HepG2 (cell line): ENCODE data around the gene ZKSCAN3. TPM values are rescaled to one million over a fixed set of nuclear protein-coding genes. Genes with fewer than 3 reads are reported as not detected.

Experiments used
- ATAC-seq: fragments of 200-7000 bp; cut with Tn5 transposase; 3 replicates; pipeline ENCODE4 v1.9.1; 2020; ENCODE audit warnings: mild to moderate bottlenecking, moderate library complexity
- BruUV-seq: library from RNA; stranded (reverse); fragments of 400-500 nt; replicated peaks from 2 replicates; lab custom pipeline; 2021; lab: Mats Ljungman, UMichigan
- CTCF ChIA-PET: fragments of 300-600 bp; formaldehyde crosslinking; extraction: SDS; loops from one replicate; lab custom pipeline; 2021; ENCODE audit warnings: low total read pairs, inconsistent platforms, low intra/inter-chr PET ratio; lab: Yijun Ruan, JAX
- POLR2A ChIA-PET: fragments of 350-600 bp; sonication (Branson Sonifier 250); formaldehyde crosslinking; loops from one replicate; lab custom pipeline; 2020; ENCODE audit warnings: antibody characterized with exemption, inconsistent platforms; lab: Yijun Ruan, JAX
- DNase-seq: peaks from one replicate; pipeline ENCODE4 v3.0.0-alpha.2; 2015; ENCODE audit warnings: low spot score
- FAIRE-seq: peaks from 3 replicates; lab custom pipeline; 2011; peaks lifted over from hg19 to GRCh38; lab: Jason Lieb, UNC
- H2AFZ ChIP-seq: one replicate; pipeline ENCODE4 v1.6.1; 2011; ENCODE audit warnings: low read length, inconsistent platforms
- H3K27ac ChIP-seq: fragments of 300-600 bp; 3 replicates; pipeline ENCODE4 v1.8.0; 2011; ENCODE audit warnings: mixed run types, mild to moderate bottlenecking, mixed read lengths, low read length, inconsistent platforms; ENCODE audit not compliant: insufficient read depth; ENCODE audit errors: extremely low read length
- H3K27me3 ChIP-seq, 2 experiments: fragments of 200-600 bp in 1 of 2; 2 replicates in 1 of 2; 3 replicates in 1 of 2; pipeline versions ENCODE4 v1.6.0 to v1.8.0; 2011; ENCODE audit warnings: low read length in 2 of 2, mild to moderate bottlenecking in 2 of 2, moderate library complexity in 2 of 2, inconsistent platforms in 1 of 2; ENCODE audit not compliant: insufficient read depth in 2 of 2, control insufficient read depth in 1 of 2
- H3K36me3 ChIP-seq, 2 experiments: fragments of 200-600 bp in 1 of 2; replicated peaks in 1 of 2; 2 replicates in 1 of 2; 3 replicates in 1 of 2; pipeline versions ENCODE4 v1.5.1 to v1.8.0; 2011; ENCODE audit warnings: low read length in 2 of 2, inconsistent platforms in 1 of 2; ENCODE audit not compliant: insufficient read depth in 2 of 2, control insufficient read depth in 1 of 2
- H3K4me1 ChIP-seq: 2 replicates; pipeline ENCODE4 v1.5.1; 2012; ENCODE audit warnings: low read length, inconsistent platforms; ENCODE audit not compliant: insufficient read depth
- H3K4me2 ChIP-seq: 2 replicates; pipeline ENCODE4 v1.6.0; 2011; ENCODE audit warnings: low read depth, low read length, inconsistent platforms
- H3K4me3 ChIP-seq, 3 experiments: fragments of 200-600 bp in 1 of 3; sonication (generic), shearing (Covaris generic) in 1 of 3; replicated peaks in 1 of 3; 2 replicates each; pipeline ENCODE4 v1.5.1; 2011 to 2016; ENCODE audit warnings: low read length in 3 of 3, inconsistent platforms in 2 of 3, low read depth in 2 of 3, mild to moderate bottlenecking in 2 of 3, control low read depth in 1 of 3, mixed read lengths in 1 of 3; ENCODE audit not compliant: insufficient read depth in 1 of 3
- H3K79me2 ChIP-seq: one replicate; pipeline ENCODE4 v1.6.1; 2011; ENCODE audit warnings: low read length, inconsistent platforms; ENCODE audit not compliant: insufficient read depth
- H3K9ac ChIP-seq: 2 replicates; pipeline ENCODE4 v1.6.0; 2011; ENCODE audit warnings: mild to moderate bottlenecking, low read depth, low read length, inconsistent platforms; ENCODE audit not compliant: insufficient read depth
- H3K9me3 ChIP-seq: 2 replicates; pipeline ENCODE4 v1.5.1; 2012; ENCODE audit warnings: mild to moderate bottlenecking, low read length
- H4K20me1 ChIP-seq: 2 replicates; pipeline ENCODE4 v1.6.0; 2011; ENCODE audit warnings: inconsistent platforms, mild to moderate bottlenecking, low read length, moderate library complexity; ENCODE audit not compliant: insufficient read depth
- DR1 ChIP-seq: sonication (generic); formaldehyde crosslinking; IDR thresholded peaks from 2 replicates; pipeline ENCODE4 v1.8.0; 2021; ENCODE audit warnings: mild to moderate bottlenecking, missing genetic modification reagents, inconsistent platforms
- KLF16 ChIP-seq, 2 experiments: sonication (generic) in 1 of 2; formaldehyde crosslinking in 1 of 2; IDR thresholded peaks; 2 replicates each; pipeline versions ENCODE4 v1.6.1 to v1.8.0; 2016 to 2023; ENCODE audit warnings: missing genetic modification reagents in 2 of 2, missing compliant biosample characterization in 1 of 2
- MAFF ChIP-seq: IDR thresholded peaks from 2 replicates; pipeline ENCODE4 v1.6.1; 2011; ENCODE audit warnings: low read depth, low read length, improper control_type of control experiment
- MAFK ChIP-seq, 2 experiments: IDR thresholded peaks in 1 of 2; conservative IDR thresholded peaks in 1 of 2; 2 replicates each; pipeline ENCODE4 v1.6.1; 2011; ENCODE audit warnings: improper control_type of control experiment in 2 of 2, low read length in 2 of 2
- MLLT10 ChIP-seq: sonication (generic); formaldehyde crosslinking; IDR thresholded peaks from 2 replicates; pipeline ENCODE4 v1.4.0; 2020; ENCODE audit warnings: missing genetic modification reagents
- ZFP90 ChIP-seq: sonication (generic); formaldehyde crosslinking; IDR thresholded peaks from 2 replicates; pipeline ENCODE4 v1.8.0; 2022; ENCODE audit warnings: missing genetic modification reagents, mild to moderate bottlenecking, inconsistent platforms, borderline replicate concordance
- WGBS: methylation state at CpG from one replicate; pipeline ENCODE4 v1.1.6; 2017; ENCODE audit warnings: low lambda C conversion rate; 5-methylcytosine and 5-hydroxymethylcytosine counted together
- in situ Hi-C: cut with HindIII; loops from 2 replicates; pipeline ENCODE4 v1.10.0; 2017; ENCODE audit warnings: low pct_unique_long_range_greater_than_20kb; ENCODE audit not compliant: extremely low pct_ligation_motif_present
- intact Hi-C: fragments of 100-400 bp; cut with micrococcal nuclease; formaldehyde crosslinking; loops from one replicate; pipeline ENCODE4 v1.10.0; 2022; ENCODE audit not compliant: unreplicated experiment
- polyA plus RNA-seq, 8 experiments: library from polyadenylated mRNA; depleted of rRNA in 3 of 8; stranded (reverse) in 7 of 8; unstranded in 1 of 8; fragments of >200 nt; fragmentation: Illumina TruSeq in 4 of 8; extraction: Trizol in 4 of 8; gene quantifications; 2 replicates each; pipeline versions ENCODE4 v1.2.1 to v1.2.3, GENCODE V29; 2011 to 2016; ENCODE audit warnings: low read depth in 4 of 8, missing spikeins in 1 of 8, mixed read lengths in 1 of 8; ENCODE audit not compliant: insufficient read depth in 1 of 8
- total RNA-seq, 5 experiments: library from RNA; depleted of rRNA; stranded (reverse); fragments of >200 nt; fragmentation: Illumina TruSeq; extraction: Trizol; gene quantifications; 2 replicates each; pipeline ENCODE4 v1.2.3, GENCODE V29; 2016; ENCODE audit warnings: low read depth in 1 of 5
- TF ChIP-seq, protein P1 (sequence below): sonication (generic); formaldehyde crosslinking; conservative IDR thresholded peaks from 2 replicates; pipeline ENCODE4 v1.4.0; 2020; ENCODE audit warnings: mild to moderate bottlenecking, missing genetic modification reagents, moderate library complexity

Gene ZKSCAN3
- total and polyA plus RNA-seq, 2 of the 13 experiments (the other 11 are each of a cell fraction or from before 2014, with no cell fraction given): 3.3 to 7.4 TPM

DNA sequence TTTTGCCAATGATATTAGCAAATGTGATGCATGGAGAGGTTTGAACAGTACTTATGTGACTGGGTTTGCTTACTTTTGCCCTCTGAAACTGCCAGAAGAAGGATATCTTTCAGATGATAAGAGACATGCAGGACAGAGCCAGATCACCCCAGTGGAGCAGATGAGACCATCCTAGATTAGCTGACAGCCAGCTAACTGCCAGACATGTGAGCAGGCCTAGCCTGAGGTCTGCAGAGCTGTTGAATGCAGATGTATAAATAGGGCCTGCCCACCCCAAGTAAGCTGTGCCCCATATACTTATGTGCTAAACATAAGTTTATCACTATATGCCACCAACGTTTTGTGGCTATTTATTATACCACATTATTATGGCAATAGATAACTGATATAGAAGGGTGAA lies 19.7 kb upstream of the ZKSCAN3 start (continued):
- TF ChIP-seq, protein P1, sequence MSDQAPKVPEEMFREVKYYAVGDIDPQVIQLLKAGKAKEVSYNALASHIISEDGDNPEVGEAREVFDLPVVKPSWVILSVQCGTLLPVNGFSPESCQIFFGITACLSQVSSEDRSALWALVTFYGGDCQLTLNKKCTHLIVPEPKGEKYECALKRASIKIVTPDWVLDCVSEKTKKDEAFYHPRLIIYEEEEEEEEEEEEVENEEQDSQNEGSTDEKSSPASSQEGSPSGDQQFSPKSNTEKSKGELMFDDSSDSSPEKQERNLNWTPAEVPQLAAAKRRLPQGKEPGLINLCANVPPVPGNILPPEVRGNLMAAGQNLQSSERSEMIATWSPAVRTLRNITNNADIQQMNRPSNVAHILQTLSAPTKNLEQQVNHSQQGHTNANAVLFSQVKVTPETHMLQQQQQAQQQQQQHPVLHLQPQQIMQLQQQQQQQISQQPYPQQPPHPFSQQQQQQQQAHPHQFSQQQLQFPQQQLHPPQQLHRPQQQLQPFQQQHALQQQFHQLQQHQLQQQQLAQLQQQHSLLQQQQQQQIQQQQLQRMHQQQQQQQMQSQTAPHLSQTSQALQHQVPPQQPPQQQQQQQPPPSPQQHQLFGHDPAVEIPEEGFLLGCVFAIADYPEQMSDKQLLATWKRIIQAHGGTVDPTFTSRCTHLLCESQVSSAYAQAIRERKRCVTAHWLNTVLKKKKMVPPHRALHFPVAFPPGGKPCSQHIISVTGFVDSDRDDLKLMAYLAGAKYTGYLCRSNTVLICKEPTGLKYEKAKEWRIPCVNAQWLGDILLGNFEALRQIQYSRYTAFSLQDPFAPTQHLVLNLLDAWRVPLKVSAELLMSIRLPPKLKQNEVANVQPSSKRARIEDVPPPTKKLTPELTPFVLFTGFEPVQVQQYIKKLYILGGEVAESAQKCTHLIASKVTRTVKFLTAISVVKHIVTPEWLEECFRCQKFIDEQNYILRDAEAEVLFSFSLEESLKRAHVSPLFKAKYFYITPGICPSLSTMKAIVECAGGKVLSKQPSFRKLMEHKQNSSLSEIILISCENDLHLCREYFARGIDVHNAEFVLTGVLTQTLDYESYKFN: no peak
- no peak for TF ChIP-seq KLF16 (CRISPR knock-in tag; IDR thresholded peaks at IDR 0.05)
- TF ChIP-seq DR1 (CRISPR knock-in tag): no peak
- TF ChIP-seq ZFP90 (CRISPR knock-in tag): no peak

DNA sequence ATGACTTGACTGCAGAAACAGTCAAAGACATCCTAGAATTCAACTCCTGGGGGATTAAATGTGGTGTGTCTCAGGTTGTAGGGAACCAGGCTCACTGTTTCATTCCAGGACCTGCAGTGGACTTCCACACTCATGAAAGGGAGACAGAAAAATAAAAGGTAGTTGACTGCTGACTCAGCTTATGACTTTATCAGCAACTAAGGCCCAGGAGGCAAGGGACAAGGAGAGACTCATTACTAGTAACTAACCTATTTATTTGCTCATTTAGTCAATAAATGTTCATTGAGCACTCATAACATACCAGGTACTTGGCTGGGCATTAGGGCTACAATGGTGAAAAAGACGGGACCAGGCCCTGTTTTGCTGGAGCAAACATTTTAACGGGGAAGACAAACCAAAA lies 16.7 kb upstream of the ZKSCAN3 start:
- TF ChIP-seq MAFK (conservative IDR thresholded peaks at IDR 0.05 in 1 of 2, IDR thresholded peaks at IDR 0.05 in 1 of 2; ENCODE audit: low read length in 2 of 2) (peak; percentile 69 to 87), MLLT10 (CRISPR knock-in tag) (no peak), MAFF (peak; percentile 68)
- POLR2A ChIA-PET: interaction anchor here (4.9 kb wide), 1 partner anchor 9 kb away, joined by 108 read pairs; no protein-coding TSS in a partner anchor
- BruUV-seq: no TSS peak

More for the DNA sequence above, 16.7 kb upstream of the ZKSCAN3 start:
- Histone ChIP-seq H3K4me3 (no peak overlapping the region), H3K27me3 (no peaks in the 10 kb centered on the region; a peak in 1 of 5 replicates), H3K79me2 (peaks cover 9% of the 10 kb centered on the region), H3K4me1 (peaks cover 25% of the 10 kb centered on the region), H3K9ac (no peak overlapping the region), H3K9me3 (no peaks in the 10 kb centered on the region), H3K27ac (no peak overlapping the region), H4K20me1 (no peaks in the 10 kb centered on the region), H3K36me3 (no peaks in the 10 kb centered on the region; a peak in 1 of 5 replicates), H2AFZ (no peak overlapping the region), H3K4me2 (no peak overlapping the region)
- no peak for DNase-seq
- FAIRE-seq: no peak
- in situ Hi-C loops (no loop called here), intact Hi-C loops (no loop called here)
- no peak for ATAC-seq
- WGBS: 97% methylated on average over 2 of the region's 2 CpGs
- CTCF ChIA-PET: no interaction called here
